Skeletal muscle satellite cell (primary cell): Measurements from ENCODE around the gene AMBRA1.
"Not testable (repeated sequence)": the region's sequence is repeated elsewhere in the genome, so short reads cannot be mapped to it uniquely, and the experiment has no call there.

Source experiments
- H3K27me3 ChIP-seq: 2 replicates; pipeline ENCODE4 v1.7.0; 2013; ENCODE audit warnings: low read length; ENCODE audit not compliant: control insufficient read depth, insufficient read depth
- H3K36me3 ChIP-seq: 2 replicates; pipeline ENCODE4 v1.7.0; 2013; ENCODE audit warnings: mild to moderate bottlenecking, control low read depth, low read length; ENCODE audit not compliant: insufficient read depth
- H3K4me1 ChIP-seq: 2 replicates; pipeline ENCODE4 v1.7.0; 2013; ENCODE audit warnings: low read length; ENCODE audit not compliant: control insufficient read depth, insufficient read depth
- H3K4me2 ChIP-seq: 2 replicates; pipeline ENCODE4 v1.7.0; 2013; ENCODE audit warnings: mild to moderate bottlenecking, low read length
- H3K4me3 ChIP-seq: 2 replicates; pipeline ENCODE4 v1.7.0; 2013; ENCODE audit warnings: low read length
- H3K9ac ChIP-seq: 2 replicates; pipeline ENCODE4 v1.7.0; 2013; ENCODE audit warnings: mild to moderate bottlenecking, low read depth, low read length, moderate library complexity
- H3K9me3 ChIP-seq: replicated peaks from 2 replicates; pipeline ENCODE4 v1.7.0; 2013; ENCODE audit warnings: mild to moderate bottlenecking, control low read depth, low read length

Gene AMBRA1

GRCh38 chr11:46594785-46595184 lies 962 bp upstream of the AMBRA1 start:
- H3K27me3 ChIP-seq, result no peaks in the 10 kb centered on the region
- no peak overlapping the region for H3K4me3 ChIP-seq
- H3K4me2 ChIP-seq, result peak overlapping the region; percentile 95
- peaks cover 18% of the 10 kb centered on the region for H3K4me1 ChIP-seq
- no peaks in the 10 kb centered on the region for H3K36me3 ChIP-seq
- no peaks in the 10 kb centered on the region for H3K9me3 ChIP-seq
- H3K9ac ChIP-seq, result no peak overlapping the region

GRCh38 chr11:46594374-46594700 lies 514 bp upstream of the AMBRA1 start:
- H3K4me1 ChIP-seq, result peaks cover 18% of the 10 kb centered on the region
- no peaks in the 10 kb centered on the region for H3K27me3 ChIP-seq
- no peaks in the 10 kb centered on the region for H3K36me3 ChIP-seq
- H3K9me3 ChIP-seq, result no peaks in the 10 kb centered on the region
- H3K4me2 ChIP-seq, result peak overlapping the region; percentile 95
- H3K9ac ChIP-seq, result peak overlapping the region; percentile 92
- peak overlapping the region; percentile 89 for H3K4me3 ChIP-seq

GRCh38 chr11:46590740-46591605 lies 2.9 kb downstream of the AMBRA1 start:
- Histone ChIP-seq H3K4me2 (peak overlapping the region; percentile 57), H3K9me3 (no peaks in the 10 kb centered on the region), H3K9ac (no peak overlapping the region), H3K4me3 (no peak overlapping the region), H3K27me3 (no peaks in the 10 kb centered on the region), H3K4me1 (peaks cover 13% of the 10 kb centered on the region), H3K36me3 (no peaks in the 10 kb centered on the region)

- Histone ChIP-seq H3K9ac (no peak overlapping the region), H3K4me1 (peaks cover 7% of the 10 kb centered on the region), H3K36me3 (no peaks in the 10 kb centered on the region), H3K27me3 (no peaks in the 10 kb centered on the region), H3K4me3 (no peak overlapping the region), H3K9me3 (no peaks in the 10 kb centered on the region), H3K4me2 (no peak overlapping the region)
These were observed 4.9 kb downstream of the AMBRA1 start for GRCh38 chr11:46588915-46589314.

- no peaks in the 10 kb centered on the region for H3K9me3 ChIP-seq
- no peak overlapping the region for H3K9ac ChIP-seq
- H3K4me1 ChIP-seq, result peaks cover 7% of the 10 kb centered on the region
- no peaks in the 10 kb centered on the region for H3K36me3 ChIP-seq
- H3K4me2 ChIP-seq, result no peak overlapping the region
- no peaks in the 10 kb centered on the region for H3K27me3 ChIP-seq
- no peak overlapping the region for H3K4me3 ChIP-seq
These were observed 5.7 kb downstream of the AMBRA1 start for GRCh38 chr11:46588131-46588530.

- not testable (repeated sequence) for H3K9ac ChIP-seq, H3K36me3 ChIP-seq, H3K27me3 ChIP-seq, H3K4me3 ChIP-seq, H3K4me2 ChIP-seq, H3K4me1 ChIP-seq, H3K9me3 ChIP-seq
These were observed 10.3 kb downstream of the AMBRA1 start for GRCh38 chr11:46583513-46583912.

GRCh38 chr11:46582588-46582987 lies 11.2 kb downstream of the AMBRA1 start:
- no peak overlapping the region for H3K4me2 ChIP-seq
- no peaks in the 10 kb centered on the region for H3K4me1 ChIP-seq
- H3K9me3 ChIP-seq, result no peaks in the 10 kb centered on the region
- H3K4me3 ChIP-seq, result no peak overlapping the region
- H3K27me3 ChIP-seq, result no peaks in the 10 kb centered on the region
- no peaks in the 10 kb centered on the region for H3K36me3 ChIP-seq
- H3K9ac ChIP-seq, result no peak overlapping the region

GRCh38 chr11:46577058-46577457 lies 16.8 kb downstream of the AMBRA1 start:
- H3K4me1 ChIP-seq, result no peaks in the 10 kb centered on the region
- H3K4me3 ChIP-seq, result no peak overlapping the region
- no peaks in the 10 kb centered on the region for H3K36me3 ChIP-seq
- H3K9ac ChIP-seq, result no peak overlapping the region
- H3K9me3 ChIP-seq, result no peaks in the 10 kb centered on the region
- no peak overlapping the region for H3K4me2 ChIP-seq
- H3K27me3 ChIP-seq, result no peaks in the 10 kb centered on the region

- Histone ChIP-seq H3K4me3 (no peak overlapping the region), H3K27me3 (no peaks in the 10 kb centered on the region)
These were observed 19.2 kb downstream of the AMBRA1 start for GRCh38 chr11:46574656-46575055.

GRCh38 chr11:46570790-46571398 lies 22.9 kb downstream of the AMBRA1 start:
- Histone ChIP-seq H3K9me3 (no peaks in the 10 kb centered on the region), H3K4me2 (no peak overlapping the region), H3K27me3 (no peaks in the 10 kb centered on the region), H3K4me1 (no peaks in the 10 kb centered on the region), H3K4me3 (no peak overlapping the region), H3K9ac (no peak overlapping the region), H3K36me3 (no peaks in the 10 kb centered on the region)

More at GRCh38 chr11:46574656-46575055, 19.2 kb downstream of the AMBRA1 start:
- Histone ChIP-seq H3K9me3 (no peaks in the 10 kb centered on the region), H3K4me2 (no peak overlapping the region), H3K4me1 (no peaks in the 10 kb centered on the region), H3K36me3 (no peaks in the 10 kb centered on the region), H3K9ac (no peak overlapping the region)

- no peak overlapping the region for H3K4me3 ChIP-seq
- no peaks in the 10 kb centered on the region for H3K36me3 ChIP-seq
- no peak overlapping the region for H3K4me2 ChIP-seq
- H3K9me3 ChIP-seq, result no peaks in the 10 kb centered on the region
- no peaks in the 10 kb centered on the region for H3K27me3 ChIP-seq
- H3K4me1 ChIP-seq, result peaks cover 23% of the 10 kb centered on the region
- no peak overlapping the region for H3K9ac ChIP-seq
These were observed 28.5 kb downstream of the AMBRA1 start for GRCh38 chr11:46565232-46565840.
